ENCODE measurements around the gene SF3A2. TPM values are rescaled to one million over a fixed set of nuclear protein-coding genes. Genes with fewer than 3 reads are reported as not detected.

SF3A2 gene
- total and polyA plus RNA-seq, 4 donors, result 2.2 to 32.0 (median 13.2) TPM

GRCh38 chr19:2259336-2259735 is 22.7 kb downstream of the SF3A2 start:
- TF ChIP-seq CTCF (IDR thresholded peaks at IDR 0.05; ENCODE audit: low read depth, low read length, missing input control), result no peak
- no peak for TF ChIP-seq ZBTB33 (IDR thresholded peaks at IDR 0.05)
- no peak for TF ChIP-seq ATF3 (IDR thresholded peaks at IDR 0.05)
- TF ChIP-seq TAF1 (conservative IDR thresholded peaks at IDR 0.05), result no peak
- TF ChIP-seq HNF4A (conservative IDR thresholded peaks at IDR 0.05), result no peak
- TF ChIP-seq REST (IDR thresholded peaks at IDR 0.05), result no peak
- no peak for TF ChIP-seq FOXA1 (IDR thresholded peaks at IDR 0.05)
- TF ChIP-seq RXRA (IDR thresholded peaks at IDR 0.05), result no peak
- no peak for TF ChIP-seq JUND (IDR thresholded peaks at IDR 0.05)
- no peak for TF ChIP-seq EGR1 (IDR thresholded peaks at IDR 0.05; ENCODE audit: low read depth in 2 of 2)
- TF ChIP-seq GABPA (IDR thresholded peaks at IDR 0.05 in 1 of 2, conservative IDR thresholded peaks at IDR 0.05 in 1 of 2), result no peak
- no peak for TF ChIP-seq HNF4G (IDR thresholded peaks at IDR 0.05)
- TF ChIP-seq SP1 (IDR thresholded peaks at IDR 0.05), result no peak
- no peak for TF ChIP-seq FOXA2 (IDR thresholded peaks at IDR 0.05)
- no peak for TF ChIP-seq RAD21 (IDR thresholded peaks at IDR 0.05)
- TF ChIP-seq MAX (IDR thresholded peaks at IDR 0.05), result no peak
- H3K27ac ChIP-seq (ENCODE audit: low read depth in 1 of 2, low read length in 2 of 2), result no peak overlapping the region
- DNase-seq (ENCODE audit: low spot score), result no peak
- no peak overlapping the region for H3K9ac ChIP-seq (ENCODE audit: low read depth in 1 of 2, low read length in 2 of 2)
- H3K36me3 ChIP-seq (ENCODE audit: control insufficient read depth in 4 of 4, insufficient read depth in 3 of 4, low read depth in 1 of 4, low read length in 3 of 4), result no peaks in the 10 kb centered on the region
- H3K9me3 ChIP-seq (ENCODE audit: control insufficient read depth in 4 of 4, low read length in 3 of 4), result no peaks in the 10 kb centered on the region
- H3K4me1 ChIP-seq (ENCODE audit: control insufficient read depth in 4 of 4, insufficient read depth in 4 of 4, low read length in 3 of 4), result no peaks in the 10 kb centered on the region
- 94% methylated on average over 5 of the region's 5 CpGs for WGBS
- H3K4me3 ChIP-seq (ENCODE audit: low read depth in 1 of 3, low read length in 3 of 3), result no peak overlapping the region
- no peaks in the 10 kb centered on the region for H3K27me3 ChIP-seq (ENCODE audit: control insufficient read depth in 4 of 4, insufficient read depth in 4 of 4, low read length in 3 of 4)

- no peak overlapping the region for H3K27ac ChIP-seq (ENCODE audit: low read depth in 1 of 2, low read length in 2 of 2)
- no peak overlapping the region for H3K9ac ChIP-seq (ENCODE audit: low read depth in 1 of 2, low read length in 2 of 2)
- no peak for DNase-seq (ENCODE audit: low spot score)
- 78% methylated on average over 11 of the region's 11 CpGs for WGBS
- H3K4me1 ChIP-seq (ENCODE audit: control insufficient read depth in 4 of 4, insufficient read depth in 4 of 4, low read length in 3 of 4), result no peaks in the 10 kb centered on the region
- no peak overlapping the region for H3K4me3 ChIP-seq (ENCODE audit: low read depth in 1 of 3, low read length in 3 of 3)
- no peaks in the 10 kb centered on the region for H3K9me3 ChIP-seq (ENCODE audit: control insufficient read depth in 4 of 4, low read length in 3 of 4)
- H3K36me3 ChIP-seq (ENCODE audit: control insufficient read depth in 4 of 4, insufficient read depth in 3 of 4, low read depth in 1 of 4, low read length in 3 of 4), result no peaks in the 10 kb centered on the region
- H3K27me3 ChIP-seq (ENCODE audit: control insufficient read depth in 4 of 4, insufficient read depth in 4 of 4, low read length in 3 of 4), result no peaks in the 10 kb centered on the region
- TF ChIP-seq JUND (IDR thresholded peaks at IDR 0.05) (no peak), REST (IDR thresholded peaks at IDR 0.05) (no peak), SP1 (IDR thresholded peaks at IDR 0.05) (no peak), ATF3 (IDR thresholded peaks at IDR 0.05) (no peak)
These were observed 23.7 kb downstream of the SF3A2 start for GRCh38 chr19:2260341-2260805.
